Gastroesophageal sphincter (tissue), 3 donors: ENCODE data around the gene LIMK1.

Experiments
- EP300 ChIP-seq: sonication (generic); formaldehyde crosslinking; IDR thresholded peaks from one replicate; pipeline ENCODE4 v1.6.1; 2017; ENCODE audit warnings: antibody characterized with exemption, mild to moderate bottlenecking
- POLR2AphosphoS5 ChIP-seq: sonication (generic); formaldehyde crosslinking; IDR thresholded peaks from one replicate; pipeline ENCODE4 v1.6.1; 2017; ENCODE audit warnings: antibody characterized with exemption
- TF ChIP-seq, protein P1 (sequence below), 4 experiments: fragments of 200-600 bp in 2 of 4; fragments of 450-650 bp in 2 of 4; sonication (generic) in 1 of 4; IDR thresholded peaks; one replicate each; pipeline ENCODE4 v1.5.1; 2017 to 2019; ENCODE audit warnings: antibody characterized with exemption in 4 of 4, mild to moderate bottlenecking in 2 of 4, moderate library complexity in 2 of 4

DNA sequence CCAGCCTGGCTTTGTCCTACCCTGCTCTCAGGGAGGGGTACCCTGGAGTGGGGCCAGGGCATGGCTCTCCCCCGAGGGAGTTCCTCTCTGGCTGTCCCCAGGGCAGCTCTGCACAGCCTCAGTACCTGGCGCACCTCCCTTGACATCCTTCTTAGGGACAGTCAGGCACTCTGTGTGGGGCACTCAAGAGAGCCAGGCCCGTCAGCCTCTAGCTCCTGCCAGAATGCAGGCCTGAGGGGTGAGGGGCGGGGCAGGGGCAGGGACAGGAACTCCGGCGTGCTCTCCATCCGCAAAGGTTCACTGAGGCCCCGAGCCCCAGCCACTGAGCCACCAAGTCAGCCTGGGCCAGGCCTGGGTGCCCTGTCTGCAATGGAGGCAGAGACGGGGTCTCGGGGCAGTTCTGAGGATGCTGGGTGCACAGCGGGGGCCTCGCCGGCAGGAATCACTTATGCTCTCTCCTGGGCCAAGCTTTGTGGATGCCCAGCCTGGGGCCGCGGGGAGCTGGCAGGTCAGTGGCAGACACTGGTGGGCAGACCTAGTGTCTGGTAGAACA lies 10.1 kb downstream of the LIMK1 start:
- TF ChIP-seq, protein P1, sequence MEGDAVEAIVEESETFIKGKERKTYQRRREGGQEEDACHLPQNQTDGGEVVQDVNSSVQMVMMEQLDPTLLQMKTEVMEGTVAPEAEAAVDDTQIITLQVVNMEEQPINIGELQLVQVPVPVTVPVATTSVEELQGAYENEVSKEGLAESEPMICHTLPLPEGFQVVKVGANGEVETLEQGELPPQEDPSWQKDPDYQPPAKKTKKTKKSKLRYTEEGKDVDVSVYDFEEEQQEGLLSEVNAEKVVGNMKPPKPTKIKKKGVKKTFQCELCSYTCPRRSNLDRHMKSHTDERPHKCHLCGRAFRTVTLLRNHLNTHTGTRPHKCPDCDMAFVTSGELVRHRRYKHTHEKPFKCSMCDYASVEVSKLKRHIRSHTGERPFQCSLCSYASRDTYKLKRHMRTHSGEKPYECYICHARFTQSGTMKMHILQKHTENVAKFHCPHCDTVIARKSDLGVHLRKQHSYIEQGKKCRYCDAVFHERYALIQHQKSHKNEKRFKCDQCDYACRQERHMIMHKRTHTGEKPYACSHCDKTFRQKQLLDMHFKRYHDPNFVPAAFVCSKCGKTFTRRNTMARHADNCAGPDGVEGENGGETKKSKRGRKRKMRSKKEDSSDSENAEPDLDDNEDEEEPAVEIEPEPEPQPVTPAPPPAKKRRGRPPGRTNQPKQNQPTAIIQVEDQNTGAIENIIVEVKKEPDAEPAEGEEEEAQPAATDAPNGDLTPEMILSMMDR (IDR thresholded peaks at IDR 0.05) = no peak
- no peak for TF ChIP-seq EP300
- no peak for TF ChIP-seq POLR2AphosphoS5
